Activated CD8-positive, alpha-beta memory T cell treated with anti-CD3 and anti-CD28 coated beads for 4 hours (primary cell): ENCODE results near the gene AOC1.
"Not testable (repeated sequence)": the region's sequence is repeated elsewhere in the genome, so short reads cannot be mapped to it uniquely, and the experiment has no call there.

ENCODE experiments used
- DNase-seq, 2 donors: peaks; one replicate each; pipeline ENCODE4 v3.0.0-alpha.2; 2020; ENCODE audit warnings: low read depth in 2 of 2

Gene AOC1, protein sequence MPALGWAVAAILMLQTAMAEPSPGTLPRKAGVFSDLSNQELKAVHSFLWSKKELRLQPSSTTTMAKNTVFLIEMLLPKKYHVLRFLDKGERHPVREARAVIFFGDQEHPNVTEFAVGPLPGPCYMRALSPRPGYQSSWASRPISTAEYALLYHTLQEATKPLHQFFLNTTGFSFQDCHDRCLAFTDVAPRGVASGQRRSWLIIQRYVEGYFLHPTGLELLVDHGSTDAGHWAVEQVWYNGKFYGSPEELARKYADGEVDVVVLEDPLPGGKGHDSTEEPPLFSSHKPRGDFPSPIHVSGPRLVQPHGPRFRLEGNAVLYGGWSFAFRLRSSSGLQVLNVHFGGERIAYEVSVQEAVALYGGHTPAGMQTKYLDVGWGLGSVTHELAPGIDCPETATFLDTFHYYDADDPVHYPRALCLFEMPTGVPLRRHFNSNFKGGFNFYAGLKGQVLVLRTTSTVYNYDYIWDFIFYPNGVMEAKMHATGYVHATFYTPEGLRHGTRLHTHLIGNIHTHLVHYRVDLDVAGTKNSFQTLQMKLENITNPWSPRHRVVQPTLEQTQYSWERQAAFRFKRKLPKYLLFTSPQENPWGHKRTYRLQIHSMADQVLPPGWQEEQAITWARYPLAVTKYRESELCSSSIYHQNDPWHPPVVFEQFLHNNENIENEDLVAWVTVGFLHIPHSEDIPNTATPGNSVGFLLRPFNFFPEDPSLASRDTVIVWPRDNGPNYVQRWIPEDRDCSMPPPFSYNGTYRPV

DNA sequence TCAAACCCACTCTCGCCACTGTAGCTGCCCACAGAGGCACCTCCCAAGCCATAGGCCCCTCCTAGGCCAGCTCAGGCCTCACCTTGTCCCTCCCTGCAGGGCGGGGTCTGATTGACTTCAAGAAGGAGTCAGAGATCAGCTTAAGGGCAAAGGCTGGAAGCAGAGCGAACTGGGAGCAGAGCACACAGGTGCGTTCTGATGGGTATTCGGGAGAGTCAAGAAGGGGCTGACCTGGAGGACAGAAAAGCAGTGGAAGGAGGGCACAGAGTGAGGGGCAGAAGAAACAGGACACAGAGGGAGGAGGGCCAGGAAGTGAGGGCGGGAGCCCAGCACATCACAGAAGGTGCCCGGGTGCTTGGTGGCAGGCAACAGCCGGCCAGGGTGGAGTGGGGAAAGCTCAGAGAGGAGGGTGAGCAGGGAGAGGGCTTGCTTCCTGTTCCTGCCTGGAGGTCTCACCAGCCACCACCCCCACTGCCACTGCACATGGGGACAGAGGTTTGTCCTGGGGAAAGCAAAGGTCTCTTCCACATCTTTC lies at the start of gene AOC1:
AOC1 (plus strand) TSS at position 147 of the 535 bp plus-strand sequence. CDS start 3,954 bp downstream, outside the sequence.
- no peak for DNase-seq

DNA sequence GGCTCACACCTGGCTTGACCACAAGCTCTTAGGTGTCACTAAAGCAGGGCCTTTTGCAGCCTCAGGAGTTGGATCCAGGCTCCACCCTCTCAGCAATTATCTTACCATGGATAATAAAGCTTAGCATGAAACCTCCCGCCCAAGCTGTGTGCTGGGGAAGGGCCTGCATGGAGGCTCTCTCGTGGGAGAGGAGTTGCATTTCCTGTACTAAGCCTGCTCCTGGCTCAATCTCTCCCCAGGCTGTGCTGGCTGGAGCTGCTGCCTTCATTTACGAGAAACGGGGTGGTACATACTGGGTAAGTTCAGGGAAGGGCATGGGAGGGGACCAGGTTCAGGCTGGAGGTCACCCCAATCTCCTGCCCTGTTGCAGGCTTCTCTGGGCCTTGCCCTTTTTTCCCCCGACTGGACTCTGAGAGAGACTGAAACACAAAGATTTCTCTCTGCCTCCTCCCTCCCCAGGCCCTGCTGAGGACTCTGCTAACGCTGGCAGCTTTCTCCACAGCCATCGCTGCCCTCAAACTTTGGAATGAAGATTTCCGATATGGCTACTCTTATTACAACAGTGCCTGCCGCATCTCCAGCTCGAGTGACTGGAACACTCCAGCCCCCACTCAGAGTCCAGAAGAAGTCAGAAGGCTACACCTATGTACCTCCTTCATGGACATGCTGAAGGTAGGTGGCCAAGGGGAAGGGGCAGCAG lies 49.0 kb upstream of the AOC1 start:
- DNase-seq = no peak

DNA sequence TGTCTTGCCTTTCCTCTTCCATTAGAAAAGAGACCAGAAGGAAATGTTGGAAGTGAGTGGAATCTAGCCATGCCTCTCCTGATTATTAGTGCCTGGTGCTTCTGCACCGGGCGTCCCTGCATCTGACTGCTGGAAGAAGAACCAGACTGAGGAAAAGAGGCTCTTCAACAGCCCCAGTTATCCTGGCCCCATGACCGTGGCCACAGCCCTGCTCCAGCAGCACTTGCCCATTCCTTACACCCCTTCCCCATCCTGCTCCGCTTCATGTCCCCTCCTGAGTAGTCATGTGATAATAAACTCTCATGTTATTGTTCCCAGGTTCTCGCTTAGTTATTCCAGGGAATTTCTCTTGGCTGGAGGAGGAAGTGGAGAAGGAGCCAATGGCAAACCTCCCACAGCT lies 47.5 kb upstream of the AOC1 start:
- no peak for DNase-seq

GRCh38 chr7:150805864-150806263 lies 46.5 kb upstream of the AOC1 start:
- no peak for DNase-seq

DNA sequence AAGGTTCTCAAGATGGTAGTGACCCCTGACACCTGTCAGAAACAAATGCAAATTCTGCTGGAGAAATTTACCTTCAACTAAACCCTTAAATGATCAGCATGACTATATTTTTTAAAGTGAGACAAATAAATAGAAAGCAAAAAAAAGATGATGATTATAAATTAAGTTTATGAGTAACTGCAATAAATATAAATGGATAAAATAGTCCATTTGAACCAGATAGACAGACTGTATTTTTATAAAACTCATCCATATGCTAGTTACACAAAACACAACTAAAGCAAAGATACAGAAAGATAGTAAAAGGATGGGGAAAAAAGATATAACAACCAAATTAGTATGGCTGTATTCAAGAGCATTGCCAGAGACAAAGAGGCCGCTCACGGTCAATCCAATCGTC lies 45.9 kb upstream of the AOC1 start:
- no peak for DNase-seq

DNA sequence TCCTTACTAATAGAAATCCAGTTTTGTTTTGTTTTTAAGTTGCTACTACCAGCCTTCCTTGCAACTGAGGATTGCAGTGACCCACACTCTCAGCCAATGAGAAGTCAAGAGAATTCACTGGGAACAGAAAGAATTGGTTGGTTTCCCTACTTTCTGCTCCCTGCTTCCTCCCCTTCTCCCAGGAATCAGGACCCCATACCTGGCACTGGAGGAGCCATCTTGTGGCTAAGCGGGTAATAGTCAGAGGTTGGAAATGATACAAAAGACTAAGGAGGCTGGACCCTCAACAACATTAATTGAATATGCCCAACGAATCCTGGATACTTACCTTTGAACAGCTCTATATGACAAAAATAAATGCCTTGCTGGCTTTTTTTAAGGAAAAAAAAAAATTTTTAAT lies 45.5 kb upstream of the AOC1 start:
- no peak for DNase-seq

DNA sequence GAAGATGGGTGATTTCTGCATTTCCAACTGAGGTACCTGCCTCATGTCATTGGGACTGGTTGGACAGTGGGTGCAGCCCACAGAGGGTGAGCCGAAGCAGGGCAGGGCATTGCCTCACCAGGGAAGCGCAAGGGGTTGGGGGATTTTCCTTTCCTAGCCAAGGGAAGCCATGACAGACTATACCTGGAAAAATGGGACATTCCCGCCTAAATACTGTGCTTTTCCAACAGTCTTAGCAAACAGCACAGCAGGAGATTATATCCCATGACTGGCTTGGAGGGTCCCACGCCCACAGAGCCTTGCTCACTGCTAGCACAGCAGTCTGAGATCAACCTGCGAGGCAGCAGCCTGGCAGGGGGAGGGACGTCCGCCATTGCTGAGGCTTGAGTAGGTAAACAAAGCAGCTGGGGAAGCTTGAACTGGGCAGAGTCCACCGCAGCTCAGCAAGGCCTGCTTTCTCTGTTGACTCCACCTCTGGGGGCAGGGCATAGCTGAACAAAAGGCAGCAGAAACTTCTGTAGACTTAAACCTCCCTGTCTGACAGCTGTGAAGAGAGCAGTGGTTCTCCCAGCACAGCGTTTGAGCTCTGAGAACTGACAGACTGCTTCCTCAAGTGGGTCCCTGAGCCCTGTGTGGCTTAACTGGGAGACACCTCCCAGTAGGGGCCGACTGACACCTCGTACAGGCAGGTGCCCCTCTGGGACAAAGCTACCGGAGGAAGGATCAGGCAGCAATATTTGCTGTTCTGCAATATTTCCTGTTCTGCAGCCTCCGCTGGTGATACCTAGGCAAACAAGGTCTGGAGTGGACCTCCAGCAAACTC lies 44.5 kb upstream of the AOC1 start:
- not testable (repeated sequence) for DNase-seq

GRCh38 chr7:150814328-150815001 lies 37.9 kb upstream of the AOC1 start:
- no peak for DNase-seq

- DNase-seq = no peak
Observed at GRCh38 chr7:150818971-150819370, 33.3 kb upstream of the AOC1 start.

DNA sequence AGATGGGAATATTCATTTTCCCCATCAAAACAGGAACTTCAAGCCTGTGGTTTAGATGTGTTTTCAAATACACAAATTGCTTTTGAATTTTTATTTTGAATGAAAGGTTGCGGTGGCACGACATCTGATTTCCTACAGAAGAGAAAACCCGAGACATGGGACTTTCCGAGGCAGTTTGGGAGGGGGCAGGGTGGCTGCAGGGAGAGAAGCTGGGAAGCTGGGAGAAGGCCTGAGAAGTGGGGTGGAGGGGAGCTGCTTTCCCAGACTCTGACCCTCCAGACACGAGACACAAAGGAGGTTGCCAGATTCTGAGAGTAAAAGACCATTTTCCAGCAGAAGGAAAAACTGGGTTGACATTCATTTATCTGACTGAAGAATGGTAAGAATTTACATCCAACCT lies 32.2 kb upstream of the AOC1 start:
- no peak for DNase-seq

DNA sequence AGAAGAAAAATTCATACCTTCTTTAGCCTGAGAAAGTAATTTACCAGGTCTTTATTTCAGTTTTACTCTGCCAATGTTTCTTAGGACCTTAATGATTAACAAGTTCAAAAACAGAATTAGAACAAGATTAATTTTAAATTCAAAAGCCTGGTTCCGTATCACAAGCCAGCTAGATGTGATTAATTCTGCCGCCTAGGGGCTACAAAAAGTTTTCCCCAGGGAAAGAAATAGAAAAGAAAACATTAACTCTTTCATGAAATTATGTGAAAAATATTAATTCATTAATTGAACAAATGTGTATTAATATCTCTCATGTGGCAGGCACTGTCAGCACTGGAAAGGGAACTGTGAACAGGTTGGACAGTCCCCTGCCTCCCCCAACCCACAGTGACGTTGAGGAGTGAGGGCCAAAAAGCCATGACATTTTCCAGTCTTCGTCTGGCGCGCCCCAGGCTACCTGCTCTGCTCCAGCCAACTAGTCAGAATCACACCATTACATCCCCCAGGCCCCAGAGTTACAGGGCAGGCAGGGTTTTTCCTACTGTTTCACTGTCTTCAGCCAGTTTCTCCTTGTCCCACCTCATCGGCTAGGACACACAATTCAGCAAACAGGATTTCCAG lies 31.6 kb upstream of the AOC1 start:
- DNase-seq = no peak

DNA sequence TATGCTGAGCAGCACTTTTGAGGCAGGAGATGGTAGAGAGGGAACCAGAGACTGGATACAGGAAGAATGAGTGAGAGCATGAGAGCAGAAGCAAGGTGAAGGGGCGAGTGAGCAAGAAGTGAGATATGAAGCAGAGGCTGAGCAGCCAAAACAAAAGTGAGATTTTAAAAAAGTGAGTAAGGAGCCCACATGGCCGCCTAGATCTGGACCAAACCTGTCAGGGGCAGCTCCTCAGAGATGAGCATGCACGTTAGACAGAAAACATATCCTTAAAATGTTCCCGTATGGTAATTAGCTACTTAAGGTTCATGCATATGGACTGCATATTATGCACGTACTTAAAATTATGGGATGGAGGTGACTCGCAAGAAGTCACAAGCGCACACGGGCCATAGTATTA lies 29.3 kb upstream of the AOC1 start:
- no peak for DNase-seq

DNA sequence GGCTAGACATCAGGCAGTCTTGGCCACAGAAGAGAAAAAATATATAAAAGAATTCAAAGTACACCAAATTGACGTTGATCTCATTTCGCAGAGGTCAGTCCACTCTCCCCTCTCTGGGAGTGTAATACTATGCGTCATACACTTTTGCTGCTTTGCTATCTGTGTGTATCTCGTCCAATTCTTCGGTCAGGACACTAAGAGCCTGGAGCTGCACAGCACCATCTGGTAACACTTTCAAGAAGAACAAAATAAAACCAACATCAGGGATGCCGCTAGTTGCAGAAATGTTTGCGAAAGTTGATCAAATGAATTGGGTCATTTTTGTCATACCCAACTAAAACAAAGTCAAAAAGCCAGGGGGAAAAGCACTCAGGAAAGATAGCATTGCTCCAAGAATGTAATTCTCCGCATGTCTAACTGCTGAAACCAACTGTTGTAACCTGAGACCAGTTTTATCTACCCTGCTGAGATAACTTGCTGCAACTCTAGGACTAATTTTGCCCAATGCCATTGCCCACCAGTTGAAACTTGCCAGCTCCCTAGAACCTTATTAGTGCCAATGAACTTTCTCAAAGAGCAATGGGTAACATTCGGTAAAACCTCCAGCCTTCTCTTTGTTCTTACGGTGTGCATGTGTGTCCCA lies 28.7 kb upstream of the AOC1 start:
- DNase-seq = no peak

DNA sequence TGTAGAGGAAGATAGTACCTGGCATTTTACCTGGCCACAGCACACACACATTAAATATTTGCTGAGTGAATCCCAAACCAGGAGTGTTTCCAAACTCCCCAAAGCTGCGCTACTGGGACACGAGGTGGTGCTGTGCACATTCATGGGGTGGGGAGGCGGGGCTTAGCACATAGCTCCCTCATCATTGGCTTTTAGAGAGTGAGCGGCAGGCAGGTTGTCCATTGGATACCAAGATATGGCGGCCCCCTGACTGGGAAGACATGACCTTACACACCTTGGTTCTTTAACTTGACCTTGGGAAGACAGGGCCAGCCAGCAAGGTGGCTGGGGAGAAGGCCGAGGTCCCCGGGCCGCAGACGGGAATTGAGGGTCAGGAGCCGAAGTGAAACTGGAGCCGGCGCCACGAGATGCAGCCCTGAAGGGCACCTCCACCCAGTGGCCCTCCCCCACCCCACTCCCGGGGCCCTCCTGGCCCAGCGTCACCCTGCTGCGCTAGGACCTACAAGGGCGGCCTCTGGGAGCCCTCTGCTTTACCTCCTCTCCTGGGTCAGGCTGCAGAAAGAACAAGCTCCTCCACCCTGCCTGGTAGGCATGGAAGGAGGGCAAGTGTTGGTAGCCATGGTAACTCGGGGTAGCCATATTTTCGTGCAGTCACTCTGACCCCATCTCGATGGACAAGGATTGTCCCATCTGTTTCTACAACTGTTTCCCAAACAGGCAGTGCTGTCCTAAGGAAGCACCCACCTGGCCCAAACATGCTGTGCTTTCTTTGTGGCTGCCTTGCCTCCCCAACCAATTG lies 27.7 kb upstream of the AOC1 start:
- no peak for DNase-seq

GRCh38 chr7:150826061-150826849 lies 26.1 kb upstream of the AOC1 start:
- DNase-seq = no peak

DNA sequence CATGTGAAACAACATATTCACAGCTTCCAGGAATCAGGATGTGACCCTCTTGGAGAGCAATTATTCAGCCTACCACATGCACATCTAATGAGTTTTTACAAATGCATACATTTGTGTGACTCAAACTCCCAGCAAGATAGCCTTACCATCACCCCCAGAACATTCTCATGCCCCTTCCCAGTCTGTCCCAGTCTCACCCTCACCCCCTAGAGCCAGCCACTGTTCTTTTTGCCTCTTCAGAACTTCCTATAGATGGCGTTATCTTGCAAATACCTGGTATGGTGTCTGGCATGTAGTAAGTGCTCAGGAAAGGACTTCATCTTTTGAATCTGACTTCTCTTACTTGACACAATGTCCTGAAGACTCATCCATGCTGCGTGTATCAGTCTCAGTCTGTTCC lies 23.9 kb upstream of the AOC1 start:
- no peak for DNase-seq

- no peak for DNase-seq
Observed at GRCh38 chr7:150829426-150829825, 22.9 kb upstream of the AOC1 start.

- DNase-seq = no peak
Observed at GRCh38 chr7:150830937-150831336, 21.4 kb upstream of the AOC1 start.
